ENCODE results near the gene ATP6V0A4. TPM values are rescaled to one million over a fixed set of nuclear protein-coding genes. Genes with fewer than 3 reads are reported as not detected.

ATP6V0A4 gene
- total RNA-seq, 3 donors from 2014 or later = 2.6 to 4.7 TPM; not detected in 1

DNA sequence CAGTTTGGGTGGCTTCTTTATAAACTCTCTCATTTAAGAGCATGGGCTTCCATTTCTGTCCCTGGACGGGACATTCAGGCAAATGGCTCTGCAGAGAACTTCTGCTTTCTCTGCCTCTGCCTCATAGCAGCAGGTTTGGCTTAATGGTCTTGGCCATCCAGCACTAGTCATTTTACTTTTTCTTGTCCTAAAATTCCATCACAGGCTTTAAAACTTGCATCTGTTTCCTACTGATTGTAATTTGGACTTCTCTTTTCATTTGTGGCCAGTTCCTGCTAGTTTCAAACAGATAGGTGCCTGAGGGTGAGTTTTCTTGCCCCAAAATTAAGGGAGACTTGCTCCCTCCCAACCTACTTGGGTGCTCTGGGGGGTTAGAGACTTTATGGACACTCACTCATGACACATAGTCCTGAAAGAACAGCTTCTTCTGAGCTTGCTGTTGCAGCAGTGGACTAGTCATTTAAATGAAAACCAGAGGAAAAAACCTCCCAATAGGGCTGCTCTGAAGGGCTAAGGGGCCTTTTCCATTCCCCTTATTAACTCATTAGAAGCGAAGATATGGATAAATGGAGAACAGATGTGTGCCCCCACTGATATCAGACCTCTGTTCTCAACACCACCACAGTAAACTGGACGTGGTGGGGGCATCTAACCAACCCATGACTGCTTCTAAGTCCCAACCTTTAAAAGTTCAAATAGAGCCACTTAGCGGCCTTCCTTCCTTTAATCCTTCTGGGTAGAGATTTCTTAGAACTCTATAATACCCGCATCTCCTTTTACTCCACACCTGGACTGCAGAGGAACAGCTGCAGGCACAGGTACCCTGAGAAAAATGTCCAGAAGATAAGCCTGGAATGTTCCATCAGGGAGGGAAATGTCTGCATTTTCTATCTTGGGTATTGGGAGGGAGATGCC lies 135.7 kb downstream of the ATP6V0A4 start:
- Histone ChIP-seq H3K9me3 (no peaks in the 10 kb centered on the region), H3K27me3 (no peaks in the 10 kb centered on the region), H3K4me1 (no peaks in the 10 kb centered on the region), H3K4me3 (no peak overlapping the region), H3K36me3 (no peaks in the 10 kb centered on the region), H3K27ac (no peak overlapping the region)
- TF ChIP-seq, protein P1, sequence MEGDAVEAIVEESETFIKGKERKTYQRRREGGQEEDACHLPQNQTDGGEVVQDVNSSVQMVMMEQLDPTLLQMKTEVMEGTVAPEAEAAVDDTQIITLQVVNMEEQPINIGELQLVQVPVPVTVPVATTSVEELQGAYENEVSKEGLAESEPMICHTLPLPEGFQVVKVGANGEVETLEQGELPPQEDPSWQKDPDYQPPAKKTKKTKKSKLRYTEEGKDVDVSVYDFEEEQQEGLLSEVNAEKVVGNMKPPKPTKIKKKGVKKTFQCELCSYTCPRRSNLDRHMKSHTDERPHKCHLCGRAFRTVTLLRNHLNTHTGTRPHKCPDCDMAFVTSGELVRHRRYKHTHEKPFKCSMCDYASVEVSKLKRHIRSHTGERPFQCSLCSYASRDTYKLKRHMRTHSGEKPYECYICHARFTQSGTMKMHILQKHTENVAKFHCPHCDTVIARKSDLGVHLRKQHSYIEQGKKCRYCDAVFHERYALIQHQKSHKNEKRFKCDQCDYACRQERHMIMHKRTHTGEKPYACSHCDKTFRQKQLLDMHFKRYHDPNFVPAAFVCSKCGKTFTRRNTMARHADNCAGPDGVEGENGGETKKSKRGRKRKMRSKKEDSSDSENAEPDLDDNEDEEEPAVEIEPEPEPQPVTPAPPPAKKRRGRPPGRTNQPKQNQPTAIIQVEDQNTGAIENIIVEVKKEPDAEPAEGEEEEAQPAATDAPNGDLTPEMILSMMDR (IDR thresholded peaks at IDR 0.05) = no peak
- TF ChIP-seq POLR2A (IDR thresholded peaks at IDR 0.05) = no peak
- TF ChIP-seq POLR2AphosphoS5 (IDR thresholded peaks at IDR 0.05) = no peak
- DNase-seq (ENCODE audit: low spot score in 2 of 2) = no peak
- intact Hi-C loops (cut with DNase I; ENCODE audit: low total_unique reads) = no loop called here

DNA sequence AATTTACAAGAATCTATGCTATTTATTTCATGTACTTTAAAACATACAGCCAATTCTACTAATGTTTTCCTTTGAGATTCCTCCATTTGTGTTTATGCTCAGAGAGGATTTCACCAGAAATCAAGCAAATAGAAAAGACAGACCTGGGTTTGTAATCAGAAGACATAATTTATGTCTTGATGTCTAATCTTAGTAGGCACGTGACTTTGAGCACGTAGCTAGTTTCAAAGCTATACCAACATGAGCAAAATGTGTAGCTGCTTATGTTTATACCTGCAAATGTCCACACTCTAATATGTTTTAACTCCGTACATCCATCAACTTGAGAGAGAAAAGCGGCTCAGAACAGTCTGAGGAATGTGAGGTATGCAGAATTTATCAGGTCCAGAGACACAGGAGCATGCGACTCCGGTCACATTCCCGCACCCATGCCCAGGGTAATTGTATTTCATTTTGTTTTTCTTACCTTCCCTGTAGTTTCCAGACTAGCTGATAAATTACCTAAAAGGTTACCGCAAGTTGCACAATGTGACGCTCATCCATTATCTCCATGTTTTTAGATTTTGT lies 136.8 kb downstream of the ATP6V0A4 start:
- no peak overlapping the region for H3K4me3 ChIP-seq
- H3K9me3 ChIP-seq = no peaks in the 10 kb centered on the region
- H3K27me3 ChIP-seq = no peaks in the 10 kb centered on the region
- no peaks in the 10 kb centered on the region for H3K4me1 ChIP-seq
- DNase-seq (ENCODE audit: low spot score in 2 of 2) = no peak
- H3K27ac ChIP-seq = no peak overlapping the region
- TF ChIP-seq, protein P1 (IDR thresholded peaks at IDR 0.05) = no peak
- intact Hi-C loops (cut with DNase I; ENCODE audit: low total_unique reads) = no loop called here
- H3K36me3 ChIP-seq = no peaks in the 10 kb centered on the region

DNA sequence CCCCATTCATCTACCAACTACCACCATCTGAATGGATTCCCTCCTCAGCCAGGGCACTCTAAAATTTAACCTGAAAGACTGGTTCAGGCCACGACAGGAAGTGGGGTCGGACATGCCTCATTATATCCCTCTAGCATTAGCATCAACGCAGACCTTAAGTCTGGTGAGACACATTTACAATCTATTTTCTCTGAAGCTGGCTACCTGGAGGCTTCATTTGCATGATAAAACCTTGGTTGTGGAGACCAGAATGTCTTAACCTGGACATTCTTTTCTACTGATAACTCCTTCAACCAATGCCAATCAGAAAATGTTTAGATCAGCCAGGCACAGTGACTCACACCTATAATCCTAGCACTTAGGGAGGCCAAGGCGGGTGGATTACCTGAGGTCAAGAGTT lies 139.1 kb downstream of the ATP6V0A4 start:
- no peak overlapping the region for H3K4me3 ChIP-seq
- no peak overlapping the region for H3K27ac ChIP-seq
- H3K27me3 ChIP-seq = no peaks in the 10 kb centered on the region
- no peaks in the 10 kb centered on the region for H3K4me1 ChIP-seq
- H3K36me3 ChIP-seq = no peaks in the 10 kb centered on the region
- no peak for TF ChIP-seq POLR2AphosphoS5 (IDR thresholded peaks at IDR 0.05)
- TF ChIP-seq, protein P1 (IDR thresholded peaks at IDR 0.05) = no peak
- no peak for TF ChIP-seq POLR2A (IDR thresholded peaks at IDR 0.05)
- no peak for DNase-seq (ENCODE audit: low spot score in 2 of 2)
- intact Hi-C loops (cut with DNase I; ENCODE audit: low total_unique reads) = no loop called here
- peaks cover 9 to 14% of the 10 kb centered on the region in 2 donors for H3K9me3 ChIP-seq

DNA sequence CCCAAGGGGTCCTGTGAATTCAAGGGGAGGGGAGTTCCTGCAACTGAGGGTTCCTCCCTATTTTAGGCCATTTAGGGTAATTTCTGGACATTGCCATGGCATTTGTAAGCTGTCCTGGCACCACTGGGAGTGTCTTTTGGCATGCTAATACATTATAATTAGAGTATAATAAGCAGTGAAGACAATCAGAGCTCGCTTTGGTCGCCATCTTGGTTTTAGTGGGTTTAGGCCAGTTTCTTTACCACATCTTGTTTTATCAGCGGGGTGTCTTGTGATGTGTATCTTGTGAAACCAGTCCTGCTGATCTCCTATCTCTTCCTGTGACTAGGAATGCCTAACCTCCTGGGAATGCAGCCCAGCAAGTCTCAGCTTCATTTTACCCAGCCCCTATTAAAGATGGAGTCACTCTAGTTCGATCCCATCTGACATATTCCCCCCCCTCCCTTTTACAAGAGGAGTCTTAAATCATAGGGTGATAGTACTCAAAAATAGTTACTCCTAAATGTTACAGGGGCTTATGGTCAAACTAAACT lies 140.1 kb downstream of the ATP6V0A4 start:
- Histone ChIP-seq H3K4me3 (no peak overlapping the region), H3K27me3 (no peaks in the 10 kb centered on the region), H3K27ac (no peak overlapping the region), H3K4me1 (no peaks in the 10 kb centered on the region), H3K9me3 (peaks cover 14 to 19% of the 10 kb centered on the region in 2 donors), H3K36me3 (no peaks in the 10 kb centered on the region)
- intact Hi-C loops (cut with DNase I; ENCODE audit: low total_unique reads) = no loop called here
- no peak for TF ChIP-seq POLR2A (IDR thresholded peaks at IDR 0.05)
- no peak for TF ChIP-seq POLR2AphosphoS5 (IDR thresholded peaks at IDR 0.05)
- TF ChIP-seq, protein P1 (IDR thresholded peaks at IDR 0.05) = no peak
- no peak for DNase-seq (ENCODE audit: low spot score in 2 of 2)

DNA sequence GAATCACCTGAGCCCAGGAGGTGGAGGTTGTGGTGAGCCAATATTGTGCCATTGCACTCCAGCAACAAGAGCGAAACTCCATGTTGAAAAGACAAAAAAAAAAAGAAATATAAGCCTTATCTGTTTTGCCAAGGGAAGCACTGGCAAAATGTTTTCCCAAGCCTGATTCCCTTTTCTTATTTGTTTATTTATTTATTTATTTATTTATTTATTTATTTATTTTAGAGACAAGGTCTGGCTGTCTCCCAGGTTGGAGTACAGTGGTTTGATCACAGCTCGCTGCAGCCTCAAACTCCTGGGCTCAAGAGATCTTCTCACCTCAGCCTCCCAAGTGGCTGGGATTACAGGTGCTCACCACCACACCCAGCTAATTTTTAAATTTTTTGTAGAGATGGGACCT lies 141.0 kb downstream of the ATP6V0A4 start:
- H3K36me3 ChIP-seq = no peaks in the 10 kb centered on the region
- no peak for DNase-seq (ENCODE audit: low spot score in 2 of 2)
- intact Hi-C loops (cut with DNase I; ENCODE audit: low total_unique reads) = no loop called here
- no peak overlapping the region for H3K27ac ChIP-seq
- H3K4me3 ChIP-seq = no peak overlapping the region
- TF ChIP-seq, protein P1 (IDR thresholded peaks at IDR 0.05) = no peak
- TF ChIP-seq POLR2A (IDR thresholded peaks at IDR 0.05) (no peak), POLR2AphosphoS5 (IDR thresholded peaks at IDR 0.05) (no peak)
- H3K27me3 ChIP-seq = no peaks in the 10 kb centered on the region
- H3K9me3 ChIP-seq = peaks cover 14 to 19% of the 10 kb centered on the region in 2 donors
- H3K4me1 ChIP-seq = no peaks in the 10 kb centered on the region

Measured in breast epithelium (tissue), 4 donors.